LNCAP (cell line): Measurements from ENCODE around the gene GAPDHS.

Source experiments
- TF ChIP-seq, protein P1 (sequence below): fragments of 450-650 bp; IDR thresholded peaks from 2 replicates; pipeline ENCODE4 v1.5.1; 2017; ENCODE audit warnings: mild to moderate bottlenecking

GAPDHS gene

DNA sequence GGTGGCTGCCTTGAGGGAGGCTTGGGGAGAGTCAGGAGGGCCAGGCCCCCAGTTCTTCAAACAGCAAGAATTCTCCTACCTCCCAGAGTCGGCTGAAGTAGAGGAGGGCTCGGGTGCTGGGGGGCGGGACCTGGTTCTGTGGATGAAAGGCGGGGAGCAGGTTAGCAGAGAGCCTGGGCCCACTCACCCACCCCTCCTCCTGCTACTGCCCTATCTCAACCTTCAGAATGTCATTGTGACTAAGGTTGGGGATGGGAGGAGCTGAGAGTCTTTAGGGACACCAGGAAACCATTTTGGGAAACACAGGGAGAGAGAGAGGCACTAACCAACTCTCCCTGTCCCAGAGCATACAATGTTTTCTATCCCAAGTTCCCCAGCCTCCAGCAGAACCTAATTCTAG is 30.5 kb upstream of the GAPDHS start:
- TF ChIP-seq, protein P1, sequence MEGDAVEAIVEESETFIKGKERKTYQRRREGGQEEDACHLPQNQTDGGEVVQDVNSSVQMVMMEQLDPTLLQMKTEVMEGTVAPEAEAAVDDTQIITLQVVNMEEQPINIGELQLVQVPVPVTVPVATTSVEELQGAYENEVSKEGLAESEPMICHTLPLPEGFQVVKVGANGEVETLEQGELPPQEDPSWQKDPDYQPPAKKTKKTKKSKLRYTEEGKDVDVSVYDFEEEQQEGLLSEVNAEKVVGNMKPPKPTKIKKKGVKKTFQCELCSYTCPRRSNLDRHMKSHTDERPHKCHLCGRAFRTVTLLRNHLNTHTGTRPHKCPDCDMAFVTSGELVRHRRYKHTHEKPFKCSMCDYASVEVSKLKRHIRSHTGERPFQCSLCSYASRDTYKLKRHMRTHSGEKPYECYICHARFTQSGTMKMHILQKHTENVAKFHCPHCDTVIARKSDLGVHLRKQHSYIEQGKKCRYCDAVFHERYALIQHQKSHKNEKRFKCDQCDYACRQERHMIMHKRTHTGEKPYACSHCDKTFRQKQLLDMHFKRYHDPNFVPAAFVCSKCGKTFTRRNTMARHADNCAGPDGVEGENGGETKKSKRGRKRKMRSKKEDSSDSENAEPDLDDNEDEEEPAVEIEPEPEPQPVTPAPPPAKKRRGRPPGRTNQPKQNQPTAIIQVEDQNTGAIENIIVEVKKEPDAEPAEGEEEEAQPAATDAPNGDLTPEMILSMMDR, result no peak

DNA sequence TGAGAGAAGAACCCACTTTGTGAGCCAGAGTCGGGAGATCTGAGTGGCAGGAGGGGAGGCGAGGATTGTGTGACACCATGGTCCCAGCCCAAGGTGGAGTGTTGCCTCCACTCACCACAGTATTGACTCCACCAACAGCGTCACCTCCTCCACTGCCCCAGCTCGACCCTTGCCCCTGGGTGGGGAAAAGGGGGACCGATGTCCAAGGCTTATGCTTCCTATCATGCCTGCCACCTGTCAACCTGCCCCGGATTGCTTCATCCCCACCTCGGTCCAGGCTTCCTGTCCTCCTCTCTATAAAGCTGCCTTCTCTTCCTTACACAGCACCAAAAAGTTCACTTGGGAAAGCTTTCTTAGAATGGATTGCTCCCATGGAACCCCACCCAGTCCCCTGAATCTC is 27.2 kb upstream of the GAPDHS start:
- TF ChIP-seq, protein P1, result no peak

DNA sequence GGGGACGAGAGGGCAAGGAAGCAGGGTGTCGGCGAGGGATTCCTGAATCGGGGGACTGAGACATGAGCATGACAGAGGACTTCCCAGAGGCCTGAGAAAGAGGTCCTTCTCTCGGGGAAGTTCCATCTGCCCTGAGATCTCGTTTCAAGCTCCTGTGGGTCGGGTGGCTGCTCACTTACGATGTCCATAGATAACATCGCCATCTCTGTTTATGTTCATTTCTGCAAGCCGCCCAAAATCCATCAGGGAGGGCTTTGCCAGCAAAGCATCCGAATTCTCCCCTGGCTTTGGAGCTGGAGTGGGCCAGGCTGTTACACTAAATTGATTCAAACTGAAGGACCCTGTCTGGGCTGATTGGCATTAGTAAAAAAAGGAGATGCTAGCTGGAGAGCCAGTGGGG is 25.7 kb upstream of the GAPDHS start:
- TF ChIP-seq, protein P1, result no peak

DNA sequence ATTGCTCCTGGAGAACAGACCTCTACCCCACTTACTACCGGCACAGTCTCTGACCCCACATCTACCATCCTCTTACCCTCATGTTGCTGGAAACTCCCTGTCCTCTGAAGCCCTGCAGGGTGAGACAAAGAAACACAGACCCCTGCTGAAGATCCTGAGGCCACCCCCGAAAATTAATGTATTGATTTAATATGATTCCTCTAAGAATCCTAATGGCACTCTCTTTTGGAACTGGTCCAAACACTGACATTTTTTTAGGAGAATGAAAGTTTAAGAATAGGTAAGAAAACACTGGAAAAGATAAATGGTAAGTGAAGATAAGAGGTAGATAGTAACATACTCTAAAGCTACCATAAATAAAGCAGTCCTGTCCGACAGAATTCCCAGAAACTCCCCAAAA is 25.1 kb upstream of the GAPDHS start:
- TF ChIP-seq, protein P1, result no peak

DNA sequence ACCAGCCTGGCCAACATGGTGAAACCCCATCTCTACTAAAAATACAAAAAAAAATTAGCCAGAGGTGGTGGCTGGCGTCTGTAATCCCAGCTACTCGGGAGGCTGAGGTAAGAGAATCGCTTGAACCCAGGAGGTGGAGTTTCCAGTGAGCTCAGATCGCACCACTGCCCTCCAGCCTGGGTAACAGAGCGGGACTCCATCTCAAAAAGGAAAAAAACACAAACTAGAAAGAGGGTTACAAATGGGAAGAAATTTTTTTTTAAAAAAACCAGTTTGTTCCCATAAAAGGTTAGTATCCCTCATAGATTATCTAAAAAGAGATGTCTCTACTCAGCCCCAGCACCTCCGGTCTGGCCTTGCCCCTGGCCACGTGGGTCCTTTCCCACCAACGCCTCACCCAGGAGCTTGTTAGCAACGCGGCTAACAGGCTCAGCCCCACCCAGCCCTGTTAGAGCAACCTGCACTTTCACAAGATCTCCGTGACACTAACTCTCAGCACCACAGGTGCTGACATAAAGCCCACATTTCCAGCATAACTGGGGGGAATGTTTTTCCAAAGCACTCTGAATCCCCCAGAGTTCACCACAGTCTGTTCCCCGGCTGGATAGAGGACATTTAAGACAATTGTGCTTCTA is 24.1 kb upstream of the GAPDHS start:
- TF ChIP-seq, protein P1, result no peak

DNA sequence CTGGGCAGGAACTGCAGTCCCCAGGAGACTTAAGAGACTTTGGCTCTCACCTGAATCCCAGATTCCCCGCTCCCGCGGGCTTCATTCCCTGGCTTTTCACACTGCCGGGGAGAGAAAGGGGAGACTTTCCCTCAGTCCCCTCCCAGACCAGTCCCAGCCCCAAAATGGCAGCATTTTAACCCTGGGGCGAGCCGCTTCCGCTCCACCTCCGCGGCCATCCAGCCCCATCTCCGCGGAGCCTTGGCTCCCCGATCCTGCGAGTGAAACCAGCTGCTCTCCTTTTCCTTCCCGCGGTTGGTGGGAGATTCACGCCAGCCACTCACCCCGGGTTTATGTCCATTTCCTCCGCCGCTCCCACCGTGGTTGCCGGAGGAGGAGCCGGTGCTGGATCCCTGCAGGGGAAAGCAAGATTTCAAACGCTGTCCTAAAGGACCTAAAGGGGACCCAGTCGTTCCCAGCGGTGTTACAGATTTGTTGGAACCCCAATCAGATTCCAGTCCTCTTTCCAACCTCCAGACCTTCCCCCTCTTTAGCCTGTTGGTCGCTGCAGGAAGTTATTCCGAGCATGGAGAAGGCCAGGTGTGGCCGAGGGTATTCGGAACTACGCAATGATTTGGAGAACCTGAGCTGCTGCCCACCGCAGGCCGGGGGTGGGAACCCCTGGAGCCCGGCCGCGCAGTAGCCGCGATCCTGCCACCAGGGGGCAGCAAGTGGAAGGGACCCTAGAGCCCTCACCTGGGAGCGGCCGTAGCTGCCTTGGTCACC is 23.2 kb upstream of the GAPDHS start:
- TF ChIP-seq, protein P1, result peak; percentile 97

DNA sequence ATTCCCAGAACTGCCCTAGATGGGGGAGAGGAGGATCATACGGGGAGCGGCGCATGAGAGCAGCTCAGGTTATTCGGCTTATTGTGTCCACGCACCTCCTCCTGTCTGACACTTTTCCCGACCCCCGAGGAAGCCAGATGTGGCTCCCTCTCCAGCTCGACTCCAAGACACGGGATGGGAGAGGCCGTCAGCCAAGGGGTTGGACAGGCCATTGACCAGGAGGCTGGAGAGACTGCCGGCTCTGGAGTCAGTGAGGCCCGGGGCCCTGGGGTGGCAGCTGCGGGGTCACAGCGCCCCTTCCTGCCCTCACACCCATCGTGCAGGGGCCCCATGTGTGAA is 22.7 kb upstream of the GAPDHS start:
- TF ChIP-seq, protein P1, result no peak
